Thyroid gland (tissue), 4 donors: ENCODE data around the gene PCDHGA1.

Experiments used
- POLR2A ChIP-seq, 2 donors: fragments of 450-650 bp; IDR thresholded peaks; one replicate each; pipeline ENCODE4 v1.6.1; 2017; ENCODE audit warnings: antibody characterized with exemption in 2 of 2, mild to moderate bottlenecking in 2 of 2, moderate library complexity in 1 of 2
- TF ChIP-seq, protein P1 (sequence below), 6 experiments: fragments of 200-600 bp in 3 of 6; fragments of 450-650 bp in 3 of 6; sonication (generic) in 3 of 6; IDR thresholded peaks; one replicate each; pipeline ENCODE4 v1.5.1; 2016 to 2019; ENCODE audit warnings: antibody characterized with exemption in 6 of 6, mild to moderate bottlenecking in 2 of 6, inconsistent platforms in 1 of 6, moderate library complexity in 1 of 6

GRCh38 chr5:141510160-141510559 lies 179.8 kb downstream of the PCDHGA1 start:
- no peak for TF ChIP-seq POLR2A (IDR thresholded peaks at IDR 0.05)
- TF ChIP-seq, protein P1, sequence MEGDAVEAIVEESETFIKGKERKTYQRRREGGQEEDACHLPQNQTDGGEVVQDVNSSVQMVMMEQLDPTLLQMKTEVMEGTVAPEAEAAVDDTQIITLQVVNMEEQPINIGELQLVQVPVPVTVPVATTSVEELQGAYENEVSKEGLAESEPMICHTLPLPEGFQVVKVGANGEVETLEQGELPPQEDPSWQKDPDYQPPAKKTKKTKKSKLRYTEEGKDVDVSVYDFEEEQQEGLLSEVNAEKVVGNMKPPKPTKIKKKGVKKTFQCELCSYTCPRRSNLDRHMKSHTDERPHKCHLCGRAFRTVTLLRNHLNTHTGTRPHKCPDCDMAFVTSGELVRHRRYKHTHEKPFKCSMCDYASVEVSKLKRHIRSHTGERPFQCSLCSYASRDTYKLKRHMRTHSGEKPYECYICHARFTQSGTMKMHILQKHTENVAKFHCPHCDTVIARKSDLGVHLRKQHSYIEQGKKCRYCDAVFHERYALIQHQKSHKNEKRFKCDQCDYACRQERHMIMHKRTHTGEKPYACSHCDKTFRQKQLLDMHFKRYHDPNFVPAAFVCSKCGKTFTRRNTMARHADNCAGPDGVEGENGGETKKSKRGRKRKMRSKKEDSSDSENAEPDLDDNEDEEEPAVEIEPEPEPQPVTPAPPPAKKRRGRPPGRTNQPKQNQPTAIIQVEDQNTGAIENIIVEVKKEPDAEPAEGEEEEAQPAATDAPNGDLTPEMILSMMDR (IDR thresholded peaks at IDR 0.05), result no peak
